ENCODE results near the gene HDGFL2. TPM values are rescaled to one million over a fixed set of nuclear protein-coding genes. Genes with fewer than 3 reads are reported as not detected.

HDGFL2 gene
- polyA plus RNA-seq, 3 donors = 7.0 to 13.2 (median 10.5) TPM

GRCh38 chr19:4499318-4499717 lies 27.2 kb downstream of the HDGFL2 start:
- Mint-ChIP-seq H3K27ac (no peak overlapping the region), H3K4me3 (no peak overlapping the region), H3K27me3 (ENCODE audit: low read depth in 3 of 3) (no peaks in the 10 kb centered on the region), H3K4me1 (no peaks in the 10 kb centered on the region), H3K9me3 (no peaks in the 10 kb centered on the region), H3K36me3 (peaks cover 32 to 50% of the 10 kb centered on the region in 2 donors)
- 97% methylated on average over 21 of the region's 23 CpGs for WGBS (ENCODE audit: insufficient coverage)
- H3K4me2 ChIP-seq (replicated peaks; ENCODE audit: extremely low read depth, low read length, poor library complexity, severe bottlenecking) = no peak overlapping the region
- H3K4me3 ChIP-seq (replicated peaks in 1 of 3; ENCODE audit: low read depth in 2 of 3, low read length in 3 of 3) = no peak overlapping the region
- intact Hi-C loops (cut with micrococcal nuclease) = no loop called here
- no peak for DNase-seq
- no peak overlapping the region for H2AFZ ChIP-seq (ENCODE audit: insufficient read depth, low read depth, low read length, poor library complexity, severe bottlenecking)
- H3K79me2 ChIP-seq (ENCODE audit: insufficient read depth, low read length) = no peaks in the 10 kb centered on the region
- H3K27me3 ChIP-seq (ENCODE audit: control insufficient read depth in 2 of 2, insufficient read depth in 2 of 2, low read length in 2 of 2) = no peaks in the 10 kb centered on the region
- no peaks in the 10 kb centered on the region for H4K20me1 ChIP-seq (ENCODE audit: insufficient read depth, low read length)
- H3K36me3 ChIP-seq (replicated peaks in 1 of 2; ENCODE audit: control insufficient read depth in 1 of 2, insufficient read depth in 2 of 2, low read length in 2 of 2) = peaks cover 66 to 77% of the 10 kb centered on the region in 2 donors
- TF ChIP-seq, protein P1, sequence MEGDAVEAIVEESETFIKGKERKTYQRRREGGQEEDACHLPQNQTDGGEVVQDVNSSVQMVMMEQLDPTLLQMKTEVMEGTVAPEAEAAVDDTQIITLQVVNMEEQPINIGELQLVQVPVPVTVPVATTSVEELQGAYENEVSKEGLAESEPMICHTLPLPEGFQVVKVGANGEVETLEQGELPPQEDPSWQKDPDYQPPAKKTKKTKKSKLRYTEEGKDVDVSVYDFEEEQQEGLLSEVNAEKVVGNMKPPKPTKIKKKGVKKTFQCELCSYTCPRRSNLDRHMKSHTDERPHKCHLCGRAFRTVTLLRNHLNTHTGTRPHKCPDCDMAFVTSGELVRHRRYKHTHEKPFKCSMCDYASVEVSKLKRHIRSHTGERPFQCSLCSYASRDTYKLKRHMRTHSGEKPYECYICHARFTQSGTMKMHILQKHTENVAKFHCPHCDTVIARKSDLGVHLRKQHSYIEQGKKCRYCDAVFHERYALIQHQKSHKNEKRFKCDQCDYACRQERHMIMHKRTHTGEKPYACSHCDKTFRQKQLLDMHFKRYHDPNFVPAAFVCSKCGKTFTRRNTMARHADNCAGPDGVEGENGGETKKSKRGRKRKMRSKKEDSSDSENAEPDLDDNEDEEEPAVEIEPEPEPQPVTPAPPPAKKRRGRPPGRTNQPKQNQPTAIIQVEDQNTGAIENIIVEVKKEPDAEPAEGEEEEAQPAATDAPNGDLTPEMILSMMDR (IDR thresholded peaks at IDR 0.05) = no peak
- no peaks in the 10 kb centered on the region for H3K9me3 ChIP-seq (replicated peaks in 1 of 2; ENCODE audit: control insufficient read depth in 1 of 2, insufficient read depth in 1 of 2, low read length in 2 of 2)
- no peaks in the 10 kb centered on the region for H3K4me1 ChIP-seq (ENCODE audit: control insufficient read depth in 1 of 2, insufficient read depth in 2 of 2, low read length in 2 of 2)
- H3K27ac ChIP-seq (ENCODE audit: low read depth in 1 of 2, low read length in 2 of 2) = no peak overlapping the region
- H3K9ac ChIP-seq (ENCODE audit: insufficient read depth, low read length, poor library complexity, severe bottlenecking) = no peak overlapping the region

DNA sequence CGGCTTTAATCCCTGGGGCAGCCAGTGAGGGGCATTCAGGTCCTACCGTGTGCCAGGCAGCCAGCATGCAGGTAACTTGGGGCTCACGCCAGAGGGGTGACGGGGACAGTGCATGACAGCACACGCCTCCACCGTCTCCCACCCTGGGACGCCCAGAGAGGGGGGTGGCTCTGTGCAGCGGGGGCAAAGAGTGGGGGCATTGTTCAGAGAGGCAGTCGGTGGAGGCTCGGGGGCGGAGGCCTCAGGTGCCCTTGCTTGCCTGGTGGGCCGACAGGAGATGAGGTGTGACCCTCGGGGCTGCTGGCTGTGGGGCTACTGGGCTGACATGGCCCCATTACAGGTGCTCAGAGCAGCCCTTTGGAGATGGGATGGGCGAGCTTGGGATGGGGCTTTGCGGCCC lies 27.8 kb downstream of the HDGFL2 start:
- no peaks in the 10 kb centered on the region for H3K4me1 Mint-ChIP-seq
- DNase-seq = no peak
- intact Hi-C loops (cut with micrococcal nuclease) = no loop called here
- H3K4me3 ChIP-seq (replicated peaks in 1 of 3; ENCODE audit: low read depth in 2 of 3, low read length in 3 of 3) = no peak overlapping the region
- 98% methylated on average over 12 of the region's 15 CpGs for WGBS (ENCODE audit: insufficient coverage)
- H3K27me3 Mint-ChIP-seq (ENCODE audit: low read depth in 3 of 3) = no peaks in the 10 kb centered on the region
- no peak overlapping the region for H3K9ac ChIP-seq (ENCODE audit: insufficient read depth, low read length, poor library complexity, severe bottlenecking)
- H3K36me3 ChIP-seq (replicated peaks in 1 of 2; ENCODE audit: control insufficient read depth in 1 of 2, insufficient read depth in 2 of 2, low read length in 2 of 2) = peaks cover 61 to 72% of the 10 kb centered on the region in 2 donors
- no peak overlapping the region for H2AFZ ChIP-seq (ENCODE audit: insufficient read depth, low read depth, low read length, poor library complexity, severe bottlenecking)
- TF ChIP-seq, protein P1 (IDR thresholded peaks at IDR 0.05) = no peak
- H4K20me1 ChIP-seq (ENCODE audit: insufficient read depth, low read length) = no peaks in the 10 kb centered on the region
- H3K27me3 ChIP-seq (ENCODE audit: control insufficient read depth in 2 of 2, insufficient read depth in 2 of 2, low read length in 2 of 2) = no peaks in the 10 kb centered on the region
- no peaks in the 10 kb centered on the region for H3K9me3 ChIP-seq (replicated peaks in 1 of 2; ENCODE audit: control insufficient read depth in 1 of 2, insufficient read depth in 1 of 2, low read length in 2 of 2)
- H3K4me3 Mint-ChIP-seq = no peak overlapping the region
- H3K79me2 ChIP-seq (ENCODE audit: insufficient read depth, low read length) = no peaks in the 10 kb centered on the region
- no peaks in the 10 kb centered on the region for H3K4me1 ChIP-seq (ENCODE audit: control insufficient read depth in 1 of 2, insufficient read depth in 2 of 2, low read length in 2 of 2)
- no peak overlapping the region for H3K27ac ChIP-seq (ENCODE audit: low read depth in 1 of 2, low read length in 2 of 2)
- H3K27ac Mint-ChIP-seq = peak overlapping the region in 2 of 7 donors; percentile 27 to 81
- H3K36me3 Mint-ChIP-seq = peaks cover 36 to 45% of the 10 kb centered on the region in 2 donors
- no peaks in the 10 kb centered on the region for H3K9me3 Mint-ChIP-seq
- no peak overlapping the region for H3K4me2 ChIP-seq (replicated peaks; ENCODE audit: extremely low read depth, low read length, poor library complexity, severe bottlenecking)

Measured in CD14-positive monocyte (primary cell).